GM18507 (cell line): ENCODE data around the gene MAEA.
"Not testable (repeated sequence)": the region's sequence is repeated elsewhere in the genome, so short reads cannot be mapped to it uniquely, and the experiment has no call there.

Experiments
- DNase-seq: peaks from one replicate; pipeline ENCODE4 v3.0.0; 2011; ENCODE audit warnings: low read depth; ENCODE audit not compliant: insufficient read length; ENCODE audit errors: extremely low spot score
- FAIRE-seq: peaks from 2 replicates; lab custom pipeline; 2011; peaks lifted over from hg19 to GRCh38; lab: Jason Lieb, UNC

Gene MAEA

DNA sequence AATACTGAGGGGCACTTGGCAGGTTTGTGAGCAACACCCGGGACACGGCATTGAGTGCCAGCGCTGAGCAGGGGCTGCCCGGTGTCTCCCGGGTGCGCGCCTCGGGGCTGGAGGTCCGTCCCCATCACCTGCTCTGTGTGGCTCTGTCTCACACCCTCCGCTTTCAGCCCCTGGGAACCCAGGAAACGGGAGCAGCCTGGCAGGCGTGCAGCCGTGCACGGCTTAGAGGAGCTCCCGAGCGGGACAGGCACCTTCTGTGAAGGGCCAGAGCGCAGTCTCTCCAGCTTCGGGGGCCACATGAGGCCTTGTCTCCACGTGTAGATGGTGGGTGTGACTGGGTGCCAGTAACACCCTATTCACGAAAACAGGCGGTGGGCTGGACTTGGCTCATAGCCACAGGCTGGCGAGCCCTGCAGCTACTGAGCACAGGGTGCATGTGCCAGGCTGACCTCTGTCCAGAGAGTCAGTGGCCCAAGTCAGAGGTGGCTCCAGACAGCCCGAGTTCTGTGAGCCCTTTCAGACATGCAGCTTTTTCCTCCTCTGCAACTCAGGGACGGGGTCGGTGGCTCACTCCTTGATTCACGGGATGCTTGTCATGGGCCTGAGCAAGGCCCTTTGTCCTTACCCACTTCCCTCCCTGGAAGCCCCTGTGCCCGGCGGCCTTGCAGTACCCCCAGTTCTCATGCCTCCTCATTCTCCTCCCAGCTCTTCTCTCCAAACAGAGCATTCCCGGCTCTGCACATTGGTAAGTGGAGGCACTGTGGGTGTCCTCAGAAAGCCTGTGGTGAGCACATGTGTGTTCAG is 80.8 kb downstream of the MAEA start:
- no peak for DNase-seq
- no peak for FAIRE-seq

DNA sequence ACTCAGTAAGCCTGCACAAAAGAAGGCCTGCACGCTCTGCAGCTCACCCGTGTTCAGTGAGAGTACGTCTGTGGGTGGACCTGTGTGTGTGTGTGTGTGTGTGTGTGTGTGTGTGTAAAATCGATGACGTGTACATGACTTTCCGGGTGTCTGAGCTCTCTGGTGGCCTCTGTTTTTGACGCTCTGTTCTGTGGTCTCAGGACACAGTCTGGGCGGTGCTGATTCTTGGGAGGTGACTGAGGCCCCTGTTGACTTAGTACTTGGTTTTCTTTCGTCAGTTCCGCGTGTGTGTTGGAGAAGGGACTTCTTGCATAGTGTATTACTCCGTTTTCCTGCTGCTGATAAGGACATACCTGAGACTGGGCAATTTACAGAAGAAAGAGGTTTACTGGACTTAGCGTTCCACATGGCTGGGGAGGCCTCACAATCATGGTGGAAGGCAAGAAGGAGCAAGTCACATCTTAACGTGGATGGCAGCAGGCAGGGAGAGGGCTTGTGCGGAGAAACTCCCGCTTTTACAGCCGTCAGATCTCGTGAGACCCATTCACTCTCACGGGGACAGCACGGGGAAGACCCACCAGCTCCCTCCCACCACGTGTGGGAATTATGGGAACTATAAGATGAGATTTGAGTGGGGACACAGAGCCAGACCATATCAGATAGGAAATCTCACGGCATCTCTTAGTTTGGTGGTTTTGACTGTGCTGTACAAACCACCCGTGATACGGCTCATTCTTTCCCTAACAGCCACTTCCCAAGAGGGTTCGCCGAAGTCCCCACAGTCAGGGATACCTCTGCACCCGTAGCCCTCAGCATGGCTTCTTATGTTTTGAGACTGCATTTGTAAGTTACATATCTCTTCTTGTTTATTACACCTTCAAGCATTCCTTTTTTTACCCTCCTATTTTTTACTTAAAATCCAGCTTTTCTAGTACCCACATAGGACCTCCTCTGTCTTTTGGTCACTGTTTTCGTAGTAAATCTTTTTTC is 81.8 kb downstream of the MAEA start:
- FAIRE-seq = no peak

DNA sequence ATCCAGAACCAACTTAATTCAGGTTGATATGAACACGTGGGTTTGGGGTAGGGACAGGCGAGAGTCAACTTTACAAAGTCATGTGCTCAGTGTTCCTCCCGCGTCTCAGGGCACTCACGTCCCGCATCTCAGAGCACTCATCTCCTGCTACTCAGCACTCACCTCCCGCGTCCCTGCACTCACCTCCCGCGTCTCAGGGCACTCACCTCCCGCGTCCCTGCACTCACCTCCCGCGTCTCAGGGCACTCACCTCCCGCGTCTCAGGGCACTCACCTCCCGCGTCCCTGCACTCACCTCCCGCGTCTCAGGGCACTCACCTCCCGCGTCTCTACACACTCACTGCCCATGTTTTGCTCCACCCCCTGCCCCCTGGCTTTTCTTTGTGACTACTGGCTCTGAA is 82.9 kb downstream of the MAEA start:
- DNase-seq, FAIRE-seq: not testable (repeated sequence)

More for the DNA sequence above, 81.8 kb downstream of the MAEA start:
- DNase-seq = no peak

DNA sequence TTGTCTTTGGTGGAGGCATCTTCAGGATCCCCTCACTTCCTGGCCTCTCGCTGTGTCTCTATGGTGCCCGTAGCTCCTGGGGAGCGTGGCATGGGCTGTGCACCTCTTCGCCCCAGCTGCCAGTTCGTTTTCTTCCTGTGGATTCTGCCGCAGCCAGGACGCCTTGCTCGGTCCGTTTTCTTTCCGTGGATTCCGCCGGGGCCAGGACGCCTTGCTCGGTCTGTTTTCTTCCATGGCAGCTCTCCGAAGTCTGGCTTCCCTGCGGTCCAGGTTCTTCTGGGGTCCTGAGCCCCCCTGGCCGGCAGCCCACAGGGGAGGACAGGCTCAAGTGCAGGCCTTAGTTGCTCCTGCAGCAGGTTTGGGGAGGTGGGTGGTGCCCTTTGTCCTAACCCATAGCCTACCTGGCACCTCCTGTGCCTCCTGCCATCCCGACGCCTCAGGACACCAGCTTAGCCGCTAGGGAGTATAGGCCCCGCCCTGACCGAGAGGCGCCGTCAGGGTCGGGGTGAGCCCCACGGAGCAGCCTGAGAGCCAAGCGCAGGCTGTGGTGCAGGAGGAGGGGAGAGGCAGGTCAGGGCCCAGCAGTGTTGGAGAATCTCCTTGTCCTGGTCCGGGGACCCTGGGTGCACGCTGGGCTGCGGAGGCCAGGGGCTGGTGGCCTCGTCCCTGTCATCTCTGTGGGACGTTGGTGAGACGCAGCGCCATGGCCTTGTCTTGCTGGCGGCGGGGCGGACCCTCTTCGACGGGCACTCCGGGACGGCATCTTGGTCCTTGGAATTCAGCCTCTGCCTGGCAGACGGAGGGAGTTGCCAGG is 84.4 kb downstream of the MAEA start:
- FAIRE-seq = no peak
- no peak for DNase-seq

DNA sequence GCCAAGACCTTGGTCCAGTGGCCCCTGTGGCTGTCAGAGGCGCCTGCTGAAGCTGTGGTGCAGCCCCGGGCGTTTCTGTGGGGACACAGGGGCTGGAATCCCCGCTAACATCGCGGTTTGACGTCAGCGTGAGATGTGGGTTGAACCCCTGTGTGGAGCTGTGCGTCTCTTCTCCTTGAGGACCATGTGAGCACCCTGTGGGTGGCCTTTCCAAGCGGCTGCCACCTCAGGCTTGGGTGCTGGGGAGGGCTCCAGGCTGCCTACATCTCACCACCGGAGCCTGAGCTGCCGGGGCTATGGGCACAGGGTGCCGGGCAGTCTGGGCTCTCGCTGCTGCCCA is 85.0 kb downstream of the MAEA start:
- DNase-seq (no peak), FAIRE-seq (no peak)

DNA sequence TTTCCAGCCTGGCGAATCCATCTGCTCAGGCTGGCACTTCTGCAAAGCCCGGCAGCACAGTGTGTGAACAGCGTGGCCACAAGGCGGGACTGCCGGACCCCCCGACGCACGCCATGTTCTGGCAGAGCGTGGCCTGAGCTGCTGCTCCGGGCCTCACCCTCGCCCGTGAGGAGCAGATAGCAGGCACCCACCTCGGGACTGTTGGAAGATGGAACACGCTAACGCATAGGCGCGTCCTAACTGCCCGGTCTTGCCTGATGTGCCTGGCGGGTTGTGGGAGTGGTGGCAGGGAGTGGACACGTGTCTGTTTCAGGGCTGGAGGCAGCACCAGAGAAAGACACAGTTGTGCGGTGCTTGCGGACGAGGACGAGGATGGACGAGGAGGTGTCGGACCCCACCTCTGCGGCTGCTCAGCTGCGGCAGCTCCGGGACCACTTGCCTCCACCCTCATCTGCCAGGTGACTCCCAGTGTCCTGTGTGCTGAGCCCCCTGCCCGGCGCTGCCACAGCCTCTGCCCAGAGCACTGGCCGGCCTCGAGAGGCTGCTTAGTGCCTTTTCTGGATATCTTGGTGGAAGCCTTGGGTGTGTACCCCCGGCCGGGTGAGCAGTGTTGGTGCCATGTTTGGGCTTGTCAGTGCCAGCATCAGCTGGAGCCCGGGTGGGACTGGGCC is 85.5 kb downstream of the MAEA start:
- DNase-seq = no peak
- FAIRE-seq = no peak

DNA sequence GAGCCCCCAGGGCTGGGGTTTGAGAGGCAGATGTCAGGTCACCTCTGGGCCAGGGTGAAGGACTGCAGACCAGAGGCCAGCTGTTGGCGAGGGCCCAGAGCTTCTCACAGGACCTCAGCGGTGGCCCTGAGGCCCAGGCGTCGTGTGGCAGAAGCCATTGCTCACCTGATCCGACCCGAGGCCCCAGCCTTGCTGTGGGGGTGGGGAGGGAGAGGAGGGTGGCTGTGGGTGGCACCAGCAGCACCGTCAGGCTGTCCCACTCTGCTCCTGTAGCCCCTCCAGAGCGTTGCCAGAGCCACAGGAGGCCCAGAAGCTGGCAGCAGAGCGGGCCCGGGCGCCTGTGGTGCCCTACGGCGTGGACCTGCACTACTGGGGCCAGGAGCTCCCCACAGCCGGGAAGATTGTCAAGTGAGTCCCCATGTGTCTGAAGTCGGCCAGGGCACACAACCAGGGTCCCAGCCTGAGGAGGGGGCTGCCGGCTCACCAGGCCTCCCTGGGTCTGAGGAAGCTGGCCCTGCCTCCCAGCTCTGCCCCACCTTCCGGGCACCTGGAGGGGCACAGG is 86.2 kb downstream of the MAEA start:
- FAIRE-seq = no peak
- DNase-seq = no peak

DNA sequence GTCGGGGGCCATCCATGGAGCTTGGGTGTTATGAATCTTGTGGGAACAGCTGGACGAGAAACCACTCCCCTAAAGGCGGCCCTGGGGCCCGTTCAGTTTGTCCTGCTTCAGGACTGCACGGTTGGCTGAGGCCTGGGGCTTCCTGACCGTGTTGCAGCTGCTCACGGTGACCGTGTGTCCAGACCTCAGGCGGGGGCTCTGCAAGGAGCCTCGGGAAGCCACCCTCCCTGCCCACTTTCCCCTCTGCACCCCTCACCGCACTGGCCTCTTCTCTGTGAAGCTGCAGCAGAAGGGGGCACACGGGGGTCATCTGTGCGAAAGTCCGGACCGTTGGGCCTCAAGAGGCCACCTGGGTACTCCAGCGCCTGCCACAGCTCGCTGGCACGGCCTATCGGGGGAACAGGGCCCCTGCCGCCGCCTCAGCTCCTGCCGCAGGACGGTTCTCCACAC is 86.7 kb downstream of the MAEA start:
- DNase-seq (no peak), FAIRE-seq (no peak)

DNA sequence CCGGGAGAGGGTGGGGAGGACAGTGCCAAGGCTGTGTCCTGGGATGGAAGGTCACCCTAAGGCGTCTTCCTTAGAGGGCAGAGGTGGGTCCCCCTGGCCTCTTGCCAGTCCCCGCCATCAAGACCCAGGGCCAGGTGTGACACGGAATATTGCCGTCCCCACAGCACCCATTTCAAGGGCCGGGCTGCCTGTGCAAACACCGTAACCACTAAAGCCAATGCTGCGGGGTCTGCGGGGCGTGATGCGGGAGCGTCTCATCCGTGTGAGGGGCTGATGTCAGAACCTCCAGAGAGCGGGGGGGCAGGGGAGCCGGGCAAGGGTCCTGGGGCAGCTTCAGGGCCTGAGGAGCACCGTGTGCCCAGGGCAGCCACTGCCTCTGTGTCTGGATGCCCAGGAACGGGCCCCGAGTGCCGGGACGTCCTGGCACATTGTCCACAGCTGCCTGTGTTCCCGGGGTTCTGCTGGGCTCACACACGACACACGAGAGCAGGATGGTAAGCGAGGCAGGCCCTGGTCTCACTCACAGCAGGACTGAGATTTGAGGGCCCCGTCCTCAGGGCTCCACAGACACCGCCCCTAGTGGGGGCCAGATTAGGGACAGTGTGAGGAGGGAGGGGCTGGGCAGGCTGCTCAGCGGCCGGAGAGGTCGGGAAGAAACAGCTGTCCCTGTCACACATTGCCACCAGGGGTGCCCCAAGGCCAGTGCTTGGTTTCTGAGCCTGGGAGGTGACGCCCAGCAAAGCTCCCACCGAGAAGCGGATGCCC is 87.3 kb downstream of the MAEA start:
- no peak for FAIRE-seq

DNA sequence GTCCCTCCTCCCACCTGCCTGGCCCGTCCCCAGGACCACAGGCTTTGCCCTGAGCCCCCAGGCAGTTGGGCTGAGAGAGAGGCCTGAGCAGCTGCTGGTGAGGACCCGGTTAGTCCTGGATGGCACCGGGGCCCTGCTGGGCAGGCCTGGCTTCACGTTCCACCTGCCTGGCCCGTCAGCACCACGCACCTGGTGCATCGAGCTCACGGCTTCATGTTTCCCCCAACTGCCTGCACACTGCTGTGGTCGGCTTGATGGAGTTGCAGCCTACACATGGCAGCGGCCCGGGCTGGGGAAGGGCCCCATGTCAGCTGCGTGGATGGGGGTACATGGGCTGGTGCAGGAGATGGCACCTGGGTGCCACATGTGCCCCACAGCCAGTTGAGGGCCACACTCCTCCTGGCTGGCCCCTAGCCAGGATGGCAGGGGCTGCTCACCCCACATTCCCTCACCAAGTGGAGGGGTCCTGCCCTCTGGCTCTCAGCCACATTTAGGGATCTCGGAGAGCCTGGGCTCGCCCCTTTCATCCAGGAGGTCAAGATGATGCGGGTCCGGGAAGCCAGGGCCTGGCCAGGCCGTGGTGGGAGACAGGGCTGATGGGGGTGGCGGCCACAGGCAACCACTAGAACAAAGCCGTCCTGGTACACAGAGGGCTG is 88.0 kb downstream of the MAEA start:
- DNase-seq (no peak), FAIRE-seq (no peak)

More for the DNA sequence above, 87.3 kb downstream of the MAEA start:
- DNase-seq = no peak

DNA sequence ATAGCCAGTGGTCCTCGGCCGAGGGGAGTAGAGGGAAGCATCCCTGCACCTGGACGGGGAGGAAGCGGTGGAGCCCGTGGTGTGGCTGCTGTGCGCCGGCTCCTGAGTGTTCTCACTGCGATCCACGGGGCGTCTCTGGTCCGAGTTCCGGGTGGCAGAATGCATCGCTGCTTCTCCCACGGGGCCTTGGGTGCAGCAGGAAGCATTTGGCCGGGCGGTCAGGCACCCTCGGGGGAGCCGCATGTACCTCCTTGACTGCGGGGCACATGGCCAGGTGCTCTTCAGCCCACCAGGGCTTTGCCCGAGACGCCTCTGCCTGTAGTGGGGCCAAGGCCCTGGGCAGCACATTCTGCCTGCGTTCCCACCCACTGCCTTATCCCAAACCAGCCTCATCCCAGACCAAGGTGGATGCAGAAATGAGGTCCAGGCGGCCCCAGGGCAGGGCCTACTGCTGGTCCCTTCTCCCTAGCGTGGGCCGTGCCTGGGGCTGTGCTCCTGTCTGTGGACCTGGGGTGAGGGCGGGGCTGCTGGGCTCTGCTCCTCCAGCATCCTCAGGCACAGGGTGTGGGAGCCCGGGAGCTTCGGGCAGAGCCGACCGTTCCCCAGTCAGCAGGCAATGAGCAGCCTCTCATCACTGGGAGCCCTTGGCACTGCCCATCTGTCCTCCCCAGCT is 89.0 kb downstream of the MAEA start:
- no peak for FAIRE-seq

DNA sequence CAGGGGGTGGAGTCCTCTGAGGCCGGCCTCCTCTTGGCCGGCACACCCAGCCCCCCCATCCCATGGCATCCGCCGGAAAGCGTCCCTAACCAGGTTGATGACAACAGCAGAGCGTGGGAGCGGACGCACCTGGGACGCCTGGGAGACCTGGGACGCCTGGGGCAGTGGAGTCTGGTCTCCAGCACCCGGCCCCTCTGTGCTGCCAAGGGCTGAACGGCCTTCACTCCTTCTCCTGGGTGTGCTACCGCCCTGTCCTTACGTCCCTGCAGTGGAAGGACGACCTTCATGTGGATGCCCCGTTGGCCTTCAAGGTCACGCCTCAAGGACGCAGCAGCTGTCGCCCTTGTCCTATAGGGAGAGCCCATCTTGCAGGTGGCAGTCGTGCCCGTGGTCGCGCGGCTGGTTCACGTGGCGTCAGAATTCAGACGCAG is 89.7 kb downstream of the MAEA start:
- DNase-seq = no peak
- FAIRE-seq = no peak

More for the DNA sequence above, 89.0 kb downstream of the MAEA start:
- DNase-seq = no peak

DNA sequence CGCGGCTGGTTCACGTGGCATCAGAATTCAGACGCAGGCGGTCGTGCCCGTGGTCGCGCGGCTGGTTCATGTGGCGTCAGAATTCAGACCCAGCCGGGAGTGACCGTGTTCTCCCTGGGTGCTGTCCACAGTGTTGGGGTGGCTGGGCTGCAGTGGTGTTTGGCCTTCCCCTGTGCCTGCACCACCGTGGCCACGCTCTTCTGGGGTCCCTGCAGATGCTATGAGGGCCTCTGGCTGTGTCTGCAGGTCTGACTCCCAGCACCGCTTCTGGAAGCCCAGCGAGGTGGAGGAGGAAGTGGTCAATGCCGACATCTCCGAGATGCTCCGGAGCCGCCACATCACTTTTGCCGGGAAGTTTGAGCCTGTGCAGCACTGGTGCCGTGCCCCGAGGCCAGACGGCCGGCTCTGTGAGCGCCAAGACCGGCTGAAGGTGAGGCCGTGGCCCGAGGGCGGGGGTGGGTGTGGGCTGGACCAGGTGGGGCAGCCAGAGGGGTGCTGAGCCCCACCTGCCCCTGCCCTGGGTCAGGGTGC is 90.2 kb downstream of the MAEA start:
- DNase-seq = no peak
- no peak for FAIRE-seq

DNA sequence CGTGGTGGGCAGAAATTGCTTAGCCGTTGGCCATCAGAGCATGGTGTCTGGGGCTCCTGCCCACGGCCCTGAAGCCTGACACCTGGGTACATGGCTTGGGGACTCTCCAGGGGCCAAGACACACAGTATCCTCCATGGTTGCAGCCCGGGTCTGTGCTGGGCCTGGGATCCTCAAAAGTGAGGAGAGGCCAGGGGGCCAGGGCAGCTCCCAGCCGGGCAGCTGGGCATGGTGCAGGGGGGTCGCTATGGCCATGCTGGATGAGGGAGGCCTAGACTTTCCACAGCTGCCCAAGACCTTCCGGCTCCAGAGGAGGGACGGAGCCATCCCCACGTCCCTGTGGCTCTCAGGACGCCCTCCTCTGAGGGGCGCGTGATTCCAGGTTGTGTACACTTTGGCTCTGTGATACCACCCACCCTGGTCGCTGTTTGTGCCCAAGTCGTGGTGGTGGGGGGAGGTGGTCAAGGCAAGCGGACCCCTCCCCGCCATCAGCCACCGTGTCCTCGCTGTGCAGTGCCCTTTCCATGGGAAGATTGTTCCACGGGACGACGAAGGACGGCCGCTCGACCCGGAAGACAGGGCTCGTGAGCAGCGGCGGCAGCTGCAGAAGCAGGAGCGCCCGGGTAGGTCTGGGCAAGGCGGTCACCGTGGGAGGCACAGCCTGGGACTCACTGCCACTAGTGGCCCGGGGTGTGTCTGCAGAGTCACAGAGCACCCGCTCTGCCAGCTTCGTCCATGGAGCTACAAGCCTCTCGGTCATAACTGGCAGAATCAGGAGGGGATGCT is 90.9 kb downstream of the MAEA start:
- DNase-seq (no peak), FAIRE-seq (no peak)

DNA sequence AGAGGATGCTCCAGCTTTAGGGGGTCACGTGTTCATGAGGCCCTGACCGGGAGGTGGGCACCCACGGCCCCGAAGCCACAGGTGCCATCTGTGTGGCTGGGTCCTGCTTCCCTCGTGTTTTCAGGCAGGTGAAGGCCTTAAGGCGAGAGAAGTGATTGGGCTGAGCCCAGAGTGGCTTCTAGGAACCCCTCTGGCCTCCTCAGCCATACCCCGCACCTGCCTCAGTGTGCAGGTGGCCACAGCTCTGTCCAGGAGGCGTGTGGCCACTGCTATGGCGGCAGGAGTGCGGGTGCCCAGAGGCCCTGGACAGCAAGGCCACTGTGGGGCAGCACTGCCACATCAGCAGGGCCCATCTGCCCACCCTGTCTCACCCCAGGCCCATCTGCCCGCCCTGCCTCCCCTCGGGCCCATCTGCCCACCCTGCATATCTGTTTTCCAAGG is 91.5 kb downstream of the MAEA start:
- FAIRE-seq (no peak), DNase-seq (no peak)

DNA sequence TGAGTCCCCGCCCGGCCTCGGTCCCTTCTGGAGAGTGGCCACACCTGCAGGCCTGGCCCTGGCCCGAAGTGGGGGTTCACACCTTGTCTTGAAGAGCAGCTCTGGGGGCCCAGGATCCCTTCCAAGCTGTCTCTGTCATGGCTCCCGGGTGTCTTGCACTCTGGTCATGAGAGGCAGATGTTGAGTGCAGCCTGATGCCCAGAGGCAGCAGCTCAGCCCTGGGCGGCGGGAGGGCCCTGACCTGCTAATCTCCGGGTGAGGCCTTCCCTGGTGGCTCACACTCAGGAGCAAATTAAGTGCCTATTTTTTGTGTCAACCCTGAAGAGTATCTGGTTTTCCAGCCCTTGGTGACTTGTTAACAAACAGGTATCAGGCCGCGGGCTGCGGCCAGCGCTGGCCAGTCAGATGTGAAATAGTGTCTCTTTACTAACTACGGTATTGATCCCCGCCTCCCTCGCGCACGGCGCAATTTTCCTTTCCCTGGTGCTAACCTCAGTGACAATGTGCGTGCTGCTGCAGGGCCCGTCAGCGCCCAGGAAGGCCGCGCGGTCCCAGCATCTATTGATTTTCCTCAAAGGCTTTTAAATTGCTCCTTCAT is 92.4 kb downstream of the MAEA start:
- FAIRE-seq (no peak), DNase-seq (no peak)
